ENCODE results near the gene EPHB1.

The EPHB1 gene

GRCh38 chr3:135175728-135176277 is 380.7 kb downstream of the EPHB1 start:
- no peak for FAIRE-seq

- FAIRE-seq: no peak
Measured at GRCh38 chr3:135176881-135177280, 381.8 kb downstream of the EPHB1 start.

- no peak for FAIRE-seq
Measured at GRCh38 chr3:135178566-135178965, 383.5 kb downstream of the EPHB1 start.

GRCh38 chr3:135181408-135181807 is 386.3 kb downstream of the EPHB1 start:
- FAIRE-seq: no peak

GRCh38 chr3:135182364-135182998 is 387.4 kb downstream of the EPHB1 start:
- FAIRE-seq: no peak

- FAIRE-seq: no peak
Measured at GRCh38 chr3:135190658-135191057, 395.6 kb downstream of the EPHB1 start.

- FAIRE-seq: no peak
Measured at GRCh38 chr3:135191708-135192107, 396.6 kb downstream of the EPHB1 start.

- FAIRE-seq: no peak
Measured at GRCh38 chr3:135192929-135193328, 397.9 kb downstream of the EPHB1 start.

GRCh38 chr3:135197246-135197645 is 402.2 kb downstream of the EPHB1 start:
- FAIRE-seq: no peak

GRCh38 chr3:135197856-135198255 is 402.8 kb downstream of the EPHB1 start:
- no peak for FAIRE-seq

GRCh38 chr3:135199137-135199536 is 404.1 kb downstream of the EPHB1 start:
- FAIRE-seq: no peak

- FAIRE-seq: no peak
Measured at GRCh38 chr3:135203026-135203425, 408.0 kb downstream of the EPHB1 start.

GRCh38 chr3:135213213-135213612 is 418.2 kb downstream of the EPHB1 start:
- no peak for FAIRE-seq

GRCh38 chr3:135213822-135214221 is 418.8 kb downstream of the EPHB1 start:
- FAIRE-seq: no peak

GRCh38 chr3:135214400-135214799 is 419.3 kb downstream of the EPHB1 start:
- FAIRE-seq: no peak

GRCh38 chr3:135215516-135215915 is 420.5 kb downstream of the EPHB1 start:
- no peak for FAIRE-seq

GRCh38 chr3:135216659-135217058 is 421.6 kb downstream of the EPHB1 start:
- FAIRE-seq: no peak

GRCh38 chr3:135217730-135218129 is 422.7 kb downstream of the EPHB1 start:
- no peak for FAIRE-seq

- FAIRE-seq: no peak
Measured at GRCh38 chr3:135218304-135218703, 423.2 kb downstream of the EPHB1 start.

- FAIRE-seq: no peak
Measured at GRCh38 chr3:135218782-135219181, 423.7 kb downstream of the EPHB1 start.

GRCh38 chr3:135224815-135225362 is 429.8 kb downstream of the EPHB1 start:
- FAIRE-seq: no peak

- no peak for FAIRE-seq
Measured at GRCh38 chr3:135226057-135226456, 431.0 kb downstream of the EPHB1 start.

GRCh38 chr3:135228201-135228600 is 433.1 kb downstream of the EPHB1 start:
- no peak for FAIRE-seq

- no peak for FAIRE-seq
Measured at GRCh38 chr3:135229018-135229495, 434.0 kb downstream of the EPHB1 start.

GRCh38 chr3:135231737-135232136 is 436.7 kb downstream of the EPHB1 start:
- FAIRE-seq: no peak

Measured in islet of Langerhans (tissue), 1 donor.